Heart left ventricle (tissue), 13 donors: ENCODE results near the gene CREBL2.

Source experiments
- POLR2A ChIP-seq, 2 donors: fragments of 450-650 bp; IDR thresholded peaks; one replicate each; pipeline ENCODE4 v1.6.1; 2017; ENCODE audit warnings: antibody characterized with exemption in 2 of 2, mild to moderate bottlenecking in 2 of 2, moderate library complexity in 2 of 2
- TF ChIP-seq, protein P1 (sequence below), 12 donors: fragments of 200-600 bp; sonication (generic) in 4 of 12; IDR thresholded peaks; one replicate each; pipeline versions ENCODE4 v1.5.0 to v1.8.0; 2018 to 2022; ENCODE audit warnings: antibody characterized with exemption in 12 of 12, mild to moderate bottlenecking in 5 of 12
- donor health status: ischemic (EF 13 %, LVEDD 7.1; RV severe dilation, severe dysfunction).
- donor health status: DM: no; HTN: yes; CAD: no.
- donor health status: DM: no; HTN: no; CAD: no.
- donor health status: ischemic (EF 25% LVEDD 6.9; RV normal size, moderate dysfunction).
- donor health status: ischemic (EF 25% LVEDD 5.7; RV mildly dilated, moderate dysfunction).
- donor health status: ischemic (EF 35%, LVEDD 5.7; RV mildly dilated, moderate dysfunction).
- donor health status: nonischemic (EF 11% LVEDD 7.7; RV severe dilation, severe dysfunction).
- donor health status: DM: yes; HTN: yes; CAD: no.
- donor health status: PGD.
- donor health status: ischemic (EF 29% LVEDD 5.4; RV normal size, mild dysfunction).
- donor health status: nonischemic (EF 23%, LVEDD 6.1; RV moderate dilation, normal function).

- TF ChIP-seq, protein P1, sequence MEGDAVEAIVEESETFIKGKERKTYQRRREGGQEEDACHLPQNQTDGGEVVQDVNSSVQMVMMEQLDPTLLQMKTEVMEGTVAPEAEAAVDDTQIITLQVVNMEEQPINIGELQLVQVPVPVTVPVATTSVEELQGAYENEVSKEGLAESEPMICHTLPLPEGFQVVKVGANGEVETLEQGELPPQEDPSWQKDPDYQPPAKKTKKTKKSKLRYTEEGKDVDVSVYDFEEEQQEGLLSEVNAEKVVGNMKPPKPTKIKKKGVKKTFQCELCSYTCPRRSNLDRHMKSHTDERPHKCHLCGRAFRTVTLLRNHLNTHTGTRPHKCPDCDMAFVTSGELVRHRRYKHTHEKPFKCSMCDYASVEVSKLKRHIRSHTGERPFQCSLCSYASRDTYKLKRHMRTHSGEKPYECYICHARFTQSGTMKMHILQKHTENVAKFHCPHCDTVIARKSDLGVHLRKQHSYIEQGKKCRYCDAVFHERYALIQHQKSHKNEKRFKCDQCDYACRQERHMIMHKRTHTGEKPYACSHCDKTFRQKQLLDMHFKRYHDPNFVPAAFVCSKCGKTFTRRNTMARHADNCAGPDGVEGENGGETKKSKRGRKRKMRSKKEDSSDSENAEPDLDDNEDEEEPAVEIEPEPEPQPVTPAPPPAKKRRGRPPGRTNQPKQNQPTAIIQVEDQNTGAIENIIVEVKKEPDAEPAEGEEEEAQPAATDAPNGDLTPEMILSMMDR (IDR thresholded peaks at IDR 0.05) = no peak
- TF ChIP-seq POLR2A (IDR thresholded peaks at IDR 0.05) = no peak
Measured at GRCh38 chr12:12661086-12661856, 49.6 kb downstream of the CREBL2 start.
